Measurements from ENCODE around the gene CMC4. TPM values are rescaled to one million over a fixed set of nuclear protein-coding genes. Genes with fewer than 3 reads are reported as not detected.

CMC4 gene, protein sequence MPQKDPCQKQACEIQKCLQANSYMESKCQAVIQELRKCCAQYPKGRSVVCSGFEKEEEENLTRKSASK
- 3.4 TPM for total RNA-seq

DNA sequence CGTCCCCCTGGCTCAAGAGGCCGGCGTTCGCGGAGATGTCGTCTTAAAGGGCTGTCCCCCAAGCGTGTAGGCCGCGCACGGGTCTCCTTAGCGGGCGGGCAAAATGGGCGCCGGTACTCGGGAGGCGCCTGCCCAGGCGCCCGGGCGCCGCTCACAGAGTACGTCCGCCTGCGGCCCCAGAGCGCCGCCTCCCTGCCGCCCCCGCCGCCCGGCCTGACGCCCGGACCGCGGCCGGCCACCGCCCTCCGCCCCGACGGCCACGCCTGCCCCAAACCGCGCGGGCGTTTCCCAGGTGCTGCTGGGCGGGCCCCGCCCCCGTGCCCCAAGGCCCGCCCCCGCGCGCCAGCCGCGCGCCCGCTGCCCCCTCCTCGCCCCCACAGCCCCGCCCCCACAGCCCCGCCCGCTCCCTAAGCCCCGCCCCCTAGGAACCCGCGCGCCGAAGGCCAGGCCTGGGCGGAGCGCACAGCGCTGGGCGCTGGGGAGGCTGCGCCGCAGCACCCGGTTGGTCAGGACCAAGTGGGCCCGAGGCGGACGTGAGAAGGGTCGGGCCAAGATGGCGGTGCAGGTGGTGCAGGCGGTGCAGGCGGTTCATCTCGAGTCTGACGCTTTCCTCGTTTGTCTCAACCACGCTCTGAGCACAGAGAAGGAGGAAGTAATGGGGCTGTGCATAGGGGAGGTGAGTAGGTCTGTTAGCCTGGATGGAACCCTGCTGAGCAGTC, at the start of gene CMC4, which contains the start of the genes BRCC3 and MTCP1:
Gene CMC4 (minus strand): TSS at position 162 of the 719 bp plus-strand sequence. CDS start 7,113 bp downstream, outside the sequence.
Gene BRCC3 (plus strand): TSS at position 534 of the 719 bp plus-strand sequence. CDS start 20 bp downstream, at position 554.
Gene MTCP1 (minus strand): TSS at position 162 of the 719 bp plus-strand sequence. CDS start 5,126 bp downstream, outside the sequence.
- peak; percentile 75 for DNase-seq

DNA sequence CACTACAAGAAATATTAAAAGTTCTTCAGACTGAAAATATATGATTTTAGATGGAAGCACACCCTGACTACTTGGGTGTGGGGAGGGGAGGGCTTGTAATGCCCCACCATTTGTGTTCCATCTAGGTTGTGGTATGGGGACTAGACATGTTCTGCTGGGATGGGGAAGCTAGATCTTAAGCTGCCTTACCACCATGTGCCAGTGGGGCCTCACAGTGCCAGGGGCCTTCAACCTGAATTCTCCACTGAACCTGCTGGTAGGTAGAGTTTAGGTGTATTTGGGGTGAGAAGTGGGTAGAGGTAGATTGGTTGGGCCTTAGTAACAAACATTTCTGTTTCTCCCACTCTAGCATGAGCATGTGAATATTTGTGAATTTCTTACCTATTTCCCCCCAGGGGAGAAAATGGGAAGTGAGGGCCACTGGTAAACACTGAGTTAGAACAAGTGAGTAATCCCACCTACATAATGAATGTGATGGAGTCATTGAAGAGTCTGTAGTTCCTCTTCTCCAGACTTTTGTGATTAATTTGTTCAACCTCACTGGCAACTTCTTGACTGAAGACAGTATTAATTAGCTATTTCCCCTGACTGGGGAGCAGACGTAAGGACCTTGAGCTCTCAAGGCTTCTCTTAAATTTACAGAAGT, 44.4 kb upstream of the CMC4 start:
- DNase-seq = no peak

DNA sequence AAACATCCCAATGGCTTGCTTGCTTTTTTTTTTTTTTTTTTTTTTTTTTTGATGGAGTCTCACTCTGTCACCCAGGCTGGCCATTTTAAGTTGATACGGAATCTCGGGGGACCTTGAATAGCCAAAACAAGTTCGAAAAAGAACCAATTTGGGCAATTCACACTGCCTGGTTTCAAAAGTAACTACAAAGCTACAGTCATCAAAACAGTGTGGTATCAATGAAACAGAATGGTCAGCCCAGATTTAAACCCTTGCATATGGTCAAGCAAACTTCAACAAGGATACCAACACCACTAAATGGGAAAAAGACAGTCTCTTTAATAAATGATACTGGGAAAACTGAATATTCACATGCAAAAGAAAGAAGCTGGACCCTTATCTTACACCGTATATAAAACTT, 42.2 kb upstream of the CMC4 start:
- DNase-seq = no peak

DNA sequence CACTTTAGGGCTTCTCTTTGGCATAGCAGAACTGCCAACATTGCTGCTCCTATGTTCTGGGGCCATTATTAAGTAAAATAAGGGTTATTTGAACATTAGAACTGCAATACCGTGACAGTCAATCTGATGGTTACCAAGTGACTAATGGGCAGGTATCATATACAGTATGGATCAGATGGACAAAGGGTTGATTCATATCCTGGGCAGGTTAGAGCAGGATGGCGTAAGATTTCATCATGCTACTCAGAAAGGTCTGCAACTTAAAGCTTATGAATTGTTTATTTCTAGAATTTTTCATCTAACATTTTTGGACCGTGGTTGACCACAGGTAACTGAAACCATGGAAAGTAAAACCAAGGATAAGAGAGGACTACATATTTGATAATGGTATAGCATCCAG, 41.2 kb upstream of the CMC4 start:
- DNase-seq = no peak

DNA sequence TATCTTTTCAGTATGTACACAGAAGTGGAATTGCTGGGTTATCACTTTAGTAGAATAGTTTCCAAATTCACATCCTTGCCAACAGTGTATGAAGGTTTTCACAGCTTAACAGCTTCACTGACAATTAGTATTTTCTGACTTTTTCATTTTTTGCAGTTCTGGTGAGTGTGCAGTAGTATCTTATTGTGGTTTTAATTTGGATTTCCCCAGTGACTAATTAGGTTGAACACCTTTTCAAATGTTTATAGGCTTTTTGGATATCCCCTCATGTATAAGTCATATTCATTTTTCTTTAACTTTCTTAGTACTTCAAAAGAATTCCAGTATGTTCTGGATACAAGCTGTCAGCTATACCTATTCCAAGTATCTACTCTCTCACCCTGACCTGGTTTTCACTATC, 37.5 kb upstream of the CMC4 start:
- no peak for DNase-seq

DNA sequence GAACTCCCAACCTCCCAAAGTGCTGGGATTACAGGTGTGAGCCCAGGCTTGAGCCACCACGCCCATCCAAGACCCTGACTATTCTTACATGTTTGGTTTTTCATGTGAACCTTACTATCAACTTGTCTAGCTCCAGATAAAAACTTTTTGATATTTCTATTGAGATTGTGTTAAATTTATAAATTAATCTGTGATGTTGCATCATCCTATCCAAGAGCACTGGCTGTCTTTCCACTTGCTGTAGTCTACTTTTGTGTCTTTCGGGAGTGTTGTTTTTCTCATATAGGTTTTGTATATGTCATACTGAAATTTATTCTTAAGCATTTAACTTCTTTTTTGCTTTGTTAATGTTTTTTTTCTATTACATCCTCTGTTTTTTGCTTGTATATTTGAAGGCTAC, 35.0 kb upstream of the CMC4 start:
- DNase-seq = no peak

DNA sequence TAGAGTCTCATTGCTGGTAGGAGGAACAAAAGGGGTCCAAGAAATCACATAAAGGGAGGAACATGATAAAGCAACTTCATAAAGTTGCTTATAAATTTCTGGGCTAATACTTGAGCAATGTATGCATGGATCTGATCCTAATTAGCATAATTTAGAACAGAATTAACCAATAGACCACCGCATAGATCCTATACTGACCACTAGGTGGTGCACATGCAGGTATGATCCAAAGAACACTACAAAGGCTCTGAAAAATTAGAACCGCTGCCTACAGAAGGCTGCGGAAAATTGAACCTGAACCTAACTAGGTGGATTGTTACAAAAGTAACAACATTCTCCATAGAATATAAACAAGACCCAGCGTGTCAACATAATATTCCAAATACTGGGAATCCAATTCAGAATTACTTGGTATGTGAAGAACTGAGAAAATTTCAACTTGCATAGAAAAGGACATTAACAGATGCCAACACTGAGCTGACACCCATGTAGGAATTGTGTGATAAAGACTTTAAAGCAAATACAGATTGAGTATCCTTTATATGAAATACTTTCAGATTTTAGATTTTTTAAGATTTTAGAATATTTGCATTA, 23.6 kb upstream of the CMC4 start:
- no peak for DNase-seq

DNA sequence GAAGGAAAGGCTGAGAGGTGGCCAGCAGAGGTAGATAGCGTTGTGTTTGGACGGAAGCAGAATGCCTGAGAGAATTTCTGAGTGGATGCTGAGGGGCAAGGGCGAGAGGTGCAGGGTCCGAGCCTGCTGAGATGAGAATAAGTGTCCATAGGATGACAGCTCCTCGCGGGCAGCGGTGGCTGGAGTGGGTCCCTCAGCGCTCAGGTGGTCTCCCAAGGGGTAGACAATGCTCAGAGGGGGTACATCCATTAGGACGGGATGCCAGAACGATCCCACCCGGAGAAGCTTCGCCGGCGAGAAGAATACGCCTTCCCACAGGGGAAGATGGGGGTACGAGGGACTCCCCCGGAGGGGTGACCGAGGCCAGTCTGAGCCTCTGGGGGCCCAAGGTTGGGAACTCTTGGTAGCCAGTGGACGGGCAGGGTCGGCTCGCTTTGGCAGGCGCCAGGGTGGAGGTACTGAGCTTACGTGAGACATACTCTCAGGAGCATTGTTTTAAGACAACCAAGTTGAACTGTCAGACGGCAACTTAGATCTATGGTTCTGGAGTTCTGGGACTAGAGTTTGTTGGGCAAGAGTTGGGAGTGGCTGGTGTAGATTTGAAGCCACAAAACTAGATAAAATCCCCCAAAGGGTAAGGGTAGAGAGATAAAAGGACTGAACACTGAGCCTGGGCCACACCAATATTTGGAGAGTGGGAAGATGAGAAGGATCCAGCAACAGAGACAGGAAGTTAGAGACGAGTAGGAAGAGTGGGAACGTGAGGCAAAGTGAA, 16.2 kb upstream of the CMC4 start:
- no peak for DNase-seq

DNA sequence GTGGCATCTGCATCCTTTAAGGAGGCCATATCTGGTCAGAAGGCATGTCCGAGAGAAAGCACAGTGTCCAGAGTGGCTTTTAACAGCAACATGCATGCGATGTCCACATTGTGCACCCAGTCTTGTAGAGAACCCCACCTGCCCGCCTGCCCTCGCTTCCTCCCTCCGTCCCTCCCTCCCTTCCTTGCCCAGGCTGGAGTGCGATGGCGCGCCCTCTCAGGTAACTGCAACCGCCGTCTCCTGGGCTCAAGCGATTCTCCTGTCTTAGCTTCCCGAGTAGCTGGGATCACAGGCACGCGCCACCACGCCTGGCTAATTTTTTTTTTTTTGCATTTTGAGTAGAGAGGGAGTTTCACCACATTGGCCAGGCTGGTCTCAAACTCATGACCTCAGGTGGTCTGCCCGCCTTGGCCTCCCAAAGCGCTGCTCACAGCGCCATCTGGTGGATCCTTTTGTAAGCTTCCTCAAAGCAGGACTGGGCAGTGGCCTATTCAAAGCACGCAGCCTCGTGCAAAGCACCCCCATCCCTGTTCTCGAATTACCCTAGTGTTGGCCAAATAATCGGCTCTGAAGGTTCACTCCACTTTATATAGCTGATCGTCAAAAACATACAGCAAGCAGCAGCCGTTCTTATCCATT, 15.4 kb upstream of the CMC4 start:
- DNase-seq = no peak

DNA sequence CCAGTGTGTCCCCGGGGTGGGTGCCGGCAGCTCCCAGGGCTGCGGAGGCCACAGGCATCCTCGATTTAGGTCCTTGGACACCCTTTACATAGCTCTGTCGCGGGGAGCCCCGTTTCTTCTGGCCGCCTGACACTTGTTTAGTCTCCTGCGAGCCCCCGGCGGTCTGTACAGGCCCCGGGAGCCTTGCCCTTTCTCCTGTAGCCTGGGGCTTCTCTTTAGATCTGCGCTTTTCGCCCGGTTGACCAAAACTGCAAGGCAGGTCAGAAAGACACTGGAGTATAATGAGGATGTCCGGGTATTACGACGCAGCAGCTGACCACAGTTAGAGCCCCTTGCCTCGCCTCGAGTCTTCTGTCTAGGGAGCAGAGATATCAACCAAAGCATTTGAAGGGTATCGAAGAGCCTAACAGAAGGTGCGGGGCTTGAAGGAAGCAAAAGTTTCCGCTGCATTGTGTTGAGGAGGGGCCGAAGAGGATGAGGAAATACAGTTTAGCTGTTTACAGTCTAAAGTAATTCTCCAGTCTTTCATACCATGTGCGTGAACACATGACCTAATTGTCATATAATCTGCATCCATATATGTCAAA, 851 bp upstream of the CMC4 start:
- no peak for DNase-seq

DNA sequence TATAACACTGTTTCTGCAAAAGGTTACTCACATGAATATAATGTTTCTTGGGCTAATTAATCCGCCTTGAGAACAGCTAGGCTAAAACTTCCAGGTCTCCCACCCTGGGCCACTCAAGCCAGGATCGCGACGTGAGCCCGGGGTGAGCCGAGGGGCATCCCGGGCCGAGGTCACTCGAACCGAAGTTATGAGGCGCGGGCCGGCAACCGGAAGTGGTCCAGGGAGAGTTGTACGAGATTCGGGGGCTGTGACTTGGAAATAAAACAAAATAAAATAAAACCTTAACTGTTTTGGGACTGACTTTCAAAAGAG, 317 bp downstream of the CMC4 start:
- no peak for DNase-seq

DNA sequence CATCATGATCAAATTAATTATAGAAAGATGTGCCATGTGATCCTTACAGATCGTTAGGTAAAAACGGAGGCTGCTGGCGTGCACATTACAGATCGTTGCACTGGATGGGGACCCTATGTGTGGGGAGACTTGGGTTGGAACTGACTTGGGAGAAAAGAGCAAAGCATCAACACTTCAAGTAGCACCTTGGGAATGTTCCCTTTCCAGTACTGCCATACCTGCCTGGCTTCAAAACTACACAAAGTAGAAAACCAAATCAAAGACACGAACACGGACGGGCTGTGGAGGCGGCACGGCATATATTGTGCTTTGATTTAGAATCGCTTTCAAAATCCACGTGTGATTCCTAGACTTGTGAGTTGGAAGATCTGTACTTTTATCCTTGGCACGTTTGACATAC, 898 bp downstream of the CMC4 start:
- no peak for DNase-seq

DNA sequence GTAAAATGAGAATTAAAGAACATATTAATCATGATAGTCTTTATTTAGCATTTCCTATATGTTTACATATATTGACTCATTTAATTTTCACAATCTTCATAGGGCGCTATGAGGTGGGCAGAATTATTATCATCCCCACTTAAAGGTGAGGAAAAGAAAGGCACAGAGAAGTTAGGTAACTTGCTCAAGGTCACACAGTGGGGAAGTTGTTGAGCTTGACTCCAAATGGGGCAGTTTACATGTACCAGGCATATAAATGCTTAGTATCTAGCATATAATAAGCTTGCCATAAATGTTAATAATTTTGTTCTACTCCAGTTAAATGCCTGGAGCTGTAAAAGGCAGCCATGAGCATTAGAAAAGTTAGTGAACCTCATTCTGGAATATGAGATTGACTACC, 1.5 kb downstream of the CMC4 start:
- DNase-seq = no peak

DNA sequence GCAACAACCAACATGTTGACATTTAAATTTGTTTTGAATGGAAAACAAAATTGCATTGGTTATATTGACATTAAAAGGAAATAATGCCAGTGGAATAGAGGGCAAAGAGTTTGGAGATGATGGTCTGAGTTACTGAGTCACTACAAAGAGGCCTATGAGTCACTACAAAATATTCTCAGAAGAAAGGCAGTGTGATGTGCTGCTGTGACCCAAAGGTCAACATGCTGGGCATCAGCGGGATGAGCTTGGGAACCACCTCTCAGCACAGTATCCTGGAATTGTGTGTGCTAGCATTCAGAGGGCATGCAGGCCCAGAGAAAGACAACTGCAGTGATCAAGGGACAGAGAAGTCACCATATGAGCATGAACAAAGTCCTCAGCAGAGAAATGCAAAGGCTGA, 2.8 kb downstream of the CMC4 start:
- no peak for DNase-seq

DNA sequence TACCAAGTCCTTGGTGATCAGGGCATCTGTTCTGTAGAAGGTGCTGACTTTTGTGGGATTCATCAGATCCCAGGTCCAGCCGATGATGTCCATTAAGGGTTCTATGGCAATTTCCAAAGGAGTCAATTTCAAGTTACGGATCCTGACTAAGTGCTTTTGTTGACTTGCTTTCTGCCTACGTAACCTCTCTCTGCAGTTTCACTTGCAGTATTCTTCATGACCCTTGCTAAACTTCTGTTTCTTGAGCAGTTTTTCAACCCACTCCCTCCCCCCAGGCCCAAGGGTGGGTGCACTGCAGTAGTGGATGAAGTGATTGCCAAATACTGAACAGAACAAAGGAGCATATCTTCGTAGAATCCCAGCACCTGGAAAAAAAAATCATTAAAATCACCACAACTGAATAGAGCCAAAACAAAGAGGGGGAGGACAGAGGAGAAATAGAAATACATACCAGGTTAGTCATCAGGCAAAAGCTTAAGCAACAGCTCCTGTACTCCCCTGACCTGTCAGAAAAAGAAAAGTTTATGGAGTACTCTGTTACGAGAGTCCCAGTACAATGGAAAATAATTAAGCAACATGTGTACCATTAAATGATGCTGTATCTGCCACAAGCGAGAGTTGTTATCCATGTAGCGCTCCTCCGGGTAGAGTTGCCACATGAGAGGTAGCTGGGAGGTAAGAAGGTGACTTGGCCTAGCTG, 5.8 kb downstream of the CMC4 start:
- DNase-seq = no peak

DNA sequence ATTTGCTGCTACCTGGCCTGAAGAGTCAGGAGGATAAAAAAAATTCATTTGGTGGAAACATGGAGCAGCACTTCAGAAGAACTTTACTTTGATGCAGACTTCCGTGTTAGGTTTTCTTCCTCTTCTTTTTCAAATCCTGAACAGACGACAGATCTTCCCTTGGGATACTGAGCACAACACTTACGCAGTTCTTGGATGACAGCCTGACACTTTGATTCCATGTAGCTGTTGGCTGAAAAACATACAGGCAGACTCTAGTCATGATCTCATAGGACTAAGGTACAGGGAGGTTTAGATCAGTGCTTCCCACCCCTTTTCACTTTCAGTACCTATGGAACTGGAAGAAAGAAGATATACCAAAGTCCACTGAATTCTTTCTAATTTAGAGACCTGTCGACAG, 9.2 kb downstream of the CMC4 start:
- no peak for DNase-seq

DNA sequence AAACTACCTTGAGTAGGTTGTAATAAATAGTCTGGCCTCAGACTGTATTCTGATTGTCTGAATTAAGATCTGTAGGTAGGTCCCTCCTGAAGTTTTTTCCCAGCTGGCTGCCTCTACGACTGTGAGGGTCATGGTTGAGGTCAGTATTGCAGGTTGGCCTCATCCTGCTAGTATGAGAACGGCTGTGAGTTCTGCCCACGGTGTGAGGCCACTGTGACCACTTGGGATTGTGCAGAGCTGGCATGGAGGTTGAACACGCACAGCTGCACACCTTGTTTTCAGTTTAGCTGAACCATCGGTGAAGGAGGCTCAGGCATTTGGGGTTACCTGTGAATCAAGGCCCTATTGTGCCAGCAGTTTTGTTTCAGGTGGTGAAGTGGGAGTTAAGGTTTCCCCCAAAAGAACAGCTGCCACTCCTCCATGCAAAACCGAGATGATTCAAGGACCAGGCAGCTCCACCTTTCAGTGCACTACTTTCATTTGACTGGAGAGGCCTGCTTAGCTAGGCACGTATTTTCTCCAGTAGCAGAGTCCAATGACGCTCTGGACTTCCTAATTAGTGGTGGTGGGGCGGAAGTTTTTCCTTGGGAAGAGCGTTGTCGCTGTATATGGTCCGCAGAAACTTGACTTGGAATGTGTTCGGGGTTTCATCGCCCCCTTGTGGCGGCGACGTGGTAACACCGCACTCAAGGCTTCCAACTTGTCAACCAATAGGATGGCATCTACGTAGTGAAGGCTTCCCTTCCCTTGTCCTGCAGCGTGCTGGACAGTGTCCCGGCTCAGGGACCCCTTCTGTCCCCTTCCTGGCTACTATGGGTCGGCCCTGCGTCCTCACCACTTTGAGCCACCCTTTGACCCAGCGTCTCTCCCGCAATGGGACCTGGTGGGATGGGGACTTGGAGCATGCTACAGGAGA, 13.8 kb downstream of the CMC4 start:
- no peak for DNase-seq

DNA sequence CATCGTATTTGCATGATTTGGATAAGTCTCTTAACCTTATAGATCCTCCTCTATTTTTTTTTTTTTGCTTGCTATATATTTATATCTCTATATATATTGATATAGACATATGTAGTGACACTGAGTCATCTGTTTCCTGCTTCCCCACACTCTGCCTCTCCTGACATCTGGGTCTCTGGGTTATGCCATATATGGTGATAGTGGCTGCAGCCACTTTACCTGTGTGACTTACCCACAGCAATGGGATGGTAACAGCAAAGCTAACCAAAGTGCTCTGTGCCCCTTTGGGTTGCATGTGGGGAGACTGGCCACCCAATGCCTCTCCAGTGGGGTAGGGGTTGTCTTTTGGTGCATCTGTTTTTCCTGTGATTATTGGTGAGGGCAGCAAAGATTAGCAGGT, 14.5 kb downstream of the CMC4 start:
- DNase-seq = no peak

DNA sequence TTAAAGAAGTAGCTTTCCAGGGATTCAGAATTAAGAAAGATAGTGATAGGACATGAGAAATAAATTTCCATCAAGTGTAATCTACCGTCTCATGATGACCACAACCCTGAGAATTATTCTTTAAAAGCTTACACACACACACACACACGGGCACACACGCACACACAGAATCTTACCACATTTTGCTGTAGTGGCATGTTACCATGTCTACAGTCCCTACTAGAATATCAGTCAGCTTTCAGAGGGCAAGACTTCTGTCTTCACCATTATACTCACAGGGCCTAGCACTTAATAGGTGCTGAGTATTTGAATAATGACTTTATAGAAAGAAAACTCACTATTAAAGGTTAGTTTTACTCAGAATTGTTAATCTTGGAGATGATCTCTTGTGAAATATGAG, 15.4 kb downstream of the CMC4 start:
- no peak for DNase-seq

DNA sequence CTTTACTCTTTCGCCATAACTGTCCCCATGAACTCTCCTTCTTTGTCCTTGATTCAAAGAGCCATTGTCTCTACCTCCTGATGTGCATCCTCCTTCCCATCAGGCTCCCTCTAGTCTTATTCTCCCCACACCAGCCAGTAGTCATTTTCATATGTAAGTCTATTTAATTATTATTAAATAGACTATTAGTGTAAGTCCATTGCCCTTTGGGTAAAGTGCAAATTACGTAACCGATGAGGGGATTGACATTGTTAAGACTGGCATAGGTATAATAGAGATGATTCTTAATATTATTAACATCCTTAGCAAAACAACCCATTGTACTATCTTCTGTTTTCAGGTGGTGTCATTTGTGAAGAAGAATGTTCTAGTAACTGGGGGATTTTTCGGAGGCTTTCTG, 16.7 kb downstream of the CMC4 start:
- DNase-seq = no peak
